GM18861 (cell line): ENCODE data around the gene CRAMP1.
"Not testable (repeated sequence)": the region's sequence is repeated elsewhere in the genome, so short reads cannot be mapped to it uniquely, and the experiment has no call there.

ENCODE experiments used
- ATAC-seq: cut with Tn5 transposase; IDR thresholded peaks from one replicate; pipeline ENCODE4 v1.9.1; 2021; ENCODE audit not compliant: unreplicated experiment

CRAMP1 gene

GRCh38 chr16:1708083-1708767 is 96.1 kb downstream of the CRAMP1 start:
- ATAC-seq, result no peak

DNA sequence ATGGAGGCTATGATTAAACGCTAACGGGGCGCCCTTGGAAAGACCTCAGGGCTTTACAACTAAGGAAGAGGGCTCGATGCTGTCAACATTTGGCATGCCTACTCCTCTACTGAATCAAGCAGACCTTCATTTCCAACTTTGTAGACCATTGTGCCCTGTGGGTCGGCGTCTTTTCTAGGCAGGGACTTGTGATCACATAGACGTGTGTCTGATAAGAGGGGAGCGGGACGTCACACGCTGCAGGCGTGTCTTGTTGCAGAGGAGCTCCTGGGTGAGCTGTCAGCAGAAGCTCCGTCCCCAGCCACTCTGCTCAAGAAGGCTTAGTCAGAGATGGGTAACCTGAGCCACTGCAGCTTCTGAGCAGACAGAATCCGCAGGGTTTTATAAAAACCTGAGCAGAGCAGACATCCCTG is 96.6 kb downstream of the CRAMP1 start:
- no peak for ATAC-seq

DNA sequence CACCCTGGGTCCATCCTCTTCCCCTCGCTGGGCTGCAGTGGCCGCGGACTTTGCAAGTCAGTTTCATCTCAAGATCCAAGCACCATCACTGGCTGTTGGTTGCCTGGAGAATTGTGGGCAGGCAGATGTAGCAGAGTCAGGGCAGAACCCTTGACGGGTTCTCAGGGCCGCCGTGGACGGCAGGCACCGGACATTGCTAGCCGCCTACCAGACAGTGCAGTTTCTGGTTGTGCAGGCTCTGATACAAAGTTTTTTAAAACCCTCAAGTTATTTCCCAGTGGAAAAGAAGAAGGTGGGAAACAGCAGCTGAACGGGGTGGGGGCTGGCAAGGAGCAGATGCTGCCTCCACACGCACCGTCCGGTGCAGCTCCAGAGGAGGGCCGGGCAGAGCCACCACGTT is 97.2 kb downstream of the CRAMP1 start:
- no peak for ATAC-seq

DNA sequence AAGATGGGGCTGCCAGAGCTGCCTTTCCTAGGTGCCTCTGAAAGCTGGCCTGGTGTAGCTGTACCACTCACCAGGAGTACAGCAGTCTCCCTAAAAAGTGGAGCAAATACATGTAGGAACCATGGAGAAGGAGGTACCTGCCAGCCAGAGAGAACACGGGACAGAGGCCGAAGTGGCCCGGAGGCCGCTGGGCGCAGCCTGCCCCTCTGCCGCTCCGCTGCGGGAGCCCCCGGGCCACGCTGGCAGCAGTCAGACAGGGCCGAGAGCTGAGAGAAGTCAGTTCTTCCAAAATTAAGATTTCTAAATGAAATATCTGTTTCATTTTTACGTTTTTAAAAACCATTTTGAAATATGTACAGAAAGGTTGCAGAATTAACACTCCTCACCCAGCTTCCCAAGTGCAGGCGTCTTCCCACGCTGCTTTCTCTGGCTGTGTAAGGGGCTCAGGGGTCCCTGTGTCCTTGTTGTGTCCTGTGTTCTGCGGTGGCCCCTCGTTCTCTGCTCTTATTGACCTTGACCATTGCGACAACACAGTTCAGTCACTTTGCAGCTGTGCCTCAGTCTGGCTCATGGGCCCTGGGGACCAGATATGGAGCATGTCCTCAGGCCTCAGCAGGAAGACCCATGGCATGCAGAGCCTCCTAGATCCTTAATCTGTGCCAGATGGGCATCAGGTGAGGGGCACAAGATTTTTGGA is 98.8 kb downstream of the CRAMP1 start:
- ATAC-seq, result no peak

GRCh38 chr16:1712791-1713261 is 100.7 kb downstream of the CRAMP1 start:
- no peak for ATAC-seq

GRCh38 chr16:1713331-1713730 is 101.2 kb downstream of the CRAMP1 start:
- ATAC-seq, result no peak

DNA sequence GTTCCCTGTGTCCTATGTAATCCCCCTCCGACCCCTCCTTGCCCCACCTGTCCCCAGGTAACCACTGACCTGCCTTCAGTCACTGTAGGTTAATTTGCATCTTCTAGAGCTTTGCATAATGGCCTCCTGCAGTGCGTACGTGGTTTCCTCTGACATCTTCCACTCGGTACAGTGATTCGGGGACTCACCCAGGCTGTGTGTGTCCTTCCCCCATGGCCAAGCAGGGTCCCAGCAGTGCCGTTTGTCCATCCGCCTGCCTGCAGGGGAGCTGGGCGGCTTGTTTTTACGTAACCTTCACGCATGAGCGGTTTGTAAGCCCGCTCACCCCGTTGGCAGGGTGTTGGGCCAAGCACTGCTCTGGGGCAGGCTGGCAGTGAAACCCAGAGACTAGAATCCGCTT is 101.8 kb downstream of the CRAMP1 start:
- ATAC-seq, result no peak

DNA sequence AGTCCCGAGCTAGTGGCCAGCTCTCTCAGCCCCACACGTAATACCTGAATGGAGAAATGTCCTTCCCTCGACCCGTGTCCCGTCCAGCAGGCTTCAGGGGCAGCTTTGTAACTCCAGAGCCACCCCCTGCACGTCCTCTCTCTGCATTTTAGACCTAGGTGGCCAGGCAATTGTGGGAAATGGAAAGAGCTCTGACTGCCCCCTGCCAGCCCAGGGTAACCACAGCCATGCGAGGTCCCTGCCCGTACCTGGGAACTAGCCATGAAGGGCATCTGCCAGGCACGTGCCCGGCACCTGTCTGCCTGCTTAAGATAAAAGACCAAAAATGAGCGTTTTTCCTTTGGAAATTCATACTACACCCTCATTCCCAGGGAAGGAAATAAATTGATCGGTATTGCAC is 103.1 kb downstream of the CRAMP1 start:
- ATAC-seq, result no peak

DNA sequence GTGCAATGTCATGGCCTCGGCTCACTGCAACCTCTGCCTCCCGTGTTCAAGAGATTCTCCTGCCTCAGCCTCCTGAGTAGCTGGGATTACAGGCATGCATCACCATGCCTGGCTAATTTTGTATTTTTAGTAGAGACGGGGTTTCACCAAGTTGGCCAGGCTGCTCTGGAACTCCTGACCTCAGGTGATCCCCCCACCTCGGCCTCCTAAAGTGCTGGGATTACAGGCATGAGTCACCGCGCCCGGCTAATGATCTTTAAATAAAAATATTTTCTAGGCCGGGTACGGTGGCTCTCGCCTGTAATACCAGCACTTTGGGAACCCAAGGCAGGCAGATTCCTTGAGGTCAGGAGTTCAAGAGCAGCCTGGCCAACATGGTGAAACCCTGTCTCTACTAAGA is 106.1 kb downstream of the CRAMP1 start:
- ATAC-seq, result not testable (repeated sequence)

GRCh38 chr16:1719559-1720229 is 107.5 kb downstream of the CRAMP1 start:
- not testable (repeated sequence) for ATAC-seq

GRCh38 chr16:1721372-1721771 is 109.2 kb downstream of the CRAMP1 start:
- no peak for ATAC-seq

- no peak for ATAC-seq
These were observed 111.4 kb downstream of the CRAMP1 start for GRCh38 chr16:1723450-1724147.

GRCh38 chr16:1724491-1724890 is 112.3 kb downstream of the CRAMP1 start:
- ATAC-seq, result no peak

- ATAC-seq, result no peak
These were observed 114.7 kb downstream of the CRAMP1 start for GRCh38 chr16:1726661-1727502.
